HG02571 (cell line): ENCODE results near the gene SLC35E2B.

Source experiments
- ATAC-seq: cut with Tn5 transposase; IDR thresholded peaks from one replicate; pipeline ENCODE4 v1.9.1; 2021; ENCODE audit warnings: mild to moderate bottlenecking, moderate library complexity; ENCODE audit not compliant: unreplicated experiment

SLC35E2B gene

GRCh38 chr1:1627261-1627828 lies 65.2 kb downstream of the SLC35E2B start:
- ATAC-seq: no peak

- ATAC-seq: no peak
Observed at GRCh38 chr1:1626207-1627141, 66.1 kb downstream of the SLC35E2B start.

GRCh38 chr1:1625824-1626206 lies 66.8 kb downstream of the SLC35E2B start:
- ATAC-seq: no peak

GRCh38 chr1:1625404-1625775 lies 67.2 kb downstream of the SLC35E2B start:
- no peak for ATAC-seq

- ATAC-seq: no peak
Observed at GRCh38 chr1:1624443-1625403, 67.9 kb downstream of the SLC35E2B start.

GRCh38 chr1:1623631-1624442 lies 68.8 kb downstream of the SLC35E2B start:
- ATAC-seq: no peak

GRCh38 chr1:1623181-1623630 lies 69.4 kb downstream of the SLC35E2B start:
- no peak for ATAC-seq

GRCh38 chr1:1622788-1623094 lies 69.9 kb downstream of the SLC35E2B start:
- ATAC-seq: no peak

- no peak for ATAC-seq
Observed at GRCh38 chr1:1622010-1622787, 70.4 kb downstream of the SLC35E2B start.

GRCh38 chr1:1621173-1622009 lies 71.2 kb downstream of the SLC35E2B start:
- no peak for ATAC-seq

- ATAC-seq: no peak
Observed at GRCh38 chr1:1620433-1621139, 72.0 kb downstream of the SLC35E2B start.

GRCh38 chr1:1619917-1620361 lies 72.7 kb downstream of the SLC35E2B start:
- no peak for ATAC-seq

GRCh38 chr1:1618396-1619068 lies 74.1 kb downstream of the SLC35E2B start:
- ATAC-seq: no peak

GRCh38 chr1:1617925-1618324 lies 74.7 kb downstream of the SLC35E2B start:
- ATAC-seq: no peak

GRCh38 chr1:1617516-1617915 lies 75.1 kb downstream of the SLC35E2B start:
- ATAC-seq: no peak

- no peak for ATAC-seq
Observed at GRCh38 chr1:1616838-1617237, 75.8 kb downstream of the SLC35E2B start.

GRCh38 chr1:1616045-1616790 lies 76.4 kb downstream of the SLC35E2B start:
- peak; percentile 24 for ATAC-seq
